ENCODE results near the gene SLC6A4.

The SLC6A4 gene

DNA sequence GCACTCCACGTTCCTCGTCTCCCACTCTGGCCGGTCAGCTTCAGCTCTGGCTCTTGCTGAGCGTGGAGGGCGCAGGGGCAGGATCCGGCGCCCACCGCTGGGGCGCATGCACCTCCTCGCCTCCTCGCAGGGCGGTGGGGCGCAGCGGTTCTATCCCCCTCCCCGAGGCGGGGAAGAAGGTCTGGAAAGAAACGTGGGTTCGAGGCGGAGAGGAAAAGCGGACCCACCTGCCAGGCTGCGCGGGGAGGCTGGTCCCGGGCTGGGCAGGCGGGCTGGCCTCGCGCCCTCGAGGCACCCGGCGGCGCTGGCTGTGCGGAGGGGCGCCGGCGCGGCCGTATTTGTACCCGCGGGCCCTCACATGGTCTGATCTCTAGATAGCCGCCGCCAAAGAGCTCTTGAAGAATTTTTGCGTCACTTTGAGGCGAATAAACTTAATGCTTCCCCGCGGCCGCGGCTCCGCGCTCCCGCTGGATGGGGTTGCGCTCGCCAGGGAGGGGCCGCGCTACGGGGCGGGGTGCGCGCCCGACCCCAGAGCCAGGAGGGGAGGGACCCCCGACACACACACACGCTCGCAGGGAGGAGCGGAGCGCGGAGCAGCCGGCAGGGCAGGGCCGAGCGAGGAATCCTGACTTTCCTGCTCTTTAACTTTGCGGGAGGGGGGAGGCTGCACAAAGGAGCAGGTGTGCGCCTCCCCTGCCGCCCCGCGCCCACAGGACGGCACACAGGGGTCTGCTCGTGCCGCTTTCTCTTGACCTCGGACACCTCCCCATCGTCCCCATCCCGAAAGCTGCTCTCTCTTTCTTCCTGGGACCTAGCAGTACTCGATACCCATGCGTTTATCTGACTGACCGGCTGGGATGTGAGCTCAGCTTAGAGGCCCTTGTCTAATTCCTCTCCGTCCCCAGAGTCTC is at the start of gene SLC6A4:
TSS of gene SLC6A4 (minus strand) at position 312 of the 911 bp plus-strand sequence. CDS start 13,739 bp downstream, outside the sequence.
- no peak for DNase-seq (ENCODE audit: low read depth)
- peak within 1 kb of the TSS; percentile 49 for H3K4me3 ChIP-seq (ENCODE audit: low read depth, low read length)

DNA sequence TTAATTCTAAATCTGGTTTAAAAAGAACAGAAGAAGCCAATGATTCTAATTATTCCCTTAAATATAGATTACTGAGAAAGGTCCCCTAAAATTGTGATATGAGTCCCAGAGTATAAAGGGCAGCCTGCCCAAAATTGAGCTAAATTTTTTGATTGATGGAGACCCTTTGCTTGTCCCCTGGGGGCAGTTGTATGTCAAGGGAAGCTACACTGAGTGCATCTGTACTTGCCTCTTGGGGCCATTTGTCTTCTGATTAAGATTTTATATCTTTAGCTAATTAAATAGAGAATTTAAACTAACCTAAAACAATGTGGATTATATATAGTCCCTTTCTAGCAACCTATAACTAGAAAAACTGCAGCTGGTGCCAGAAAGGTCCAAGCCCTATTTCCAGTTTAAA is 43.7 kb upstream of the SLC6A4 start:
- no peak overlapping the region for H3K4me3 ChIP-seq (ENCODE audit: low read depth, low read length)
- no peak for DNase-seq (ENCODE audit: low read depth)

DNA sequence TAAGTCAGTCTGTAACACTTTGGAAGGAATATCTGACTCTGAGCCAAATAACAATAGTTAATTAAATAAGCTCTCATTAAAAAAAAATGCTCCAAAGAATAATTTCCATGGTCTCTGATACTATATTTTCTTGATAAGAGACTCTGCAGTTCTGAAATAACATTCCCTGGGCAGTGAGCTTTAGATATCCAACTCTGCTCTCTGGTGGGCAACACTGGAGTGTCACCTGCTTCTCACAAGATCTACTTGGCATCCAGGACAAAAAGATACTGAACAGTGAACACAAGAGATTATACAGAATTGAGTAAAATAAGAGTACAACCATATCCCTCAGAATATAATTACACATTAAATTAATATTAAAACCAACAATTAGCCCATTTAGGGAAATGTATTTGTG is 42.5 kb upstream of the SLC6A4 start:
- no peak overlapping the region for H3K4me3 ChIP-seq (ENCODE audit: low read depth, low read length)
- no peak for DNase-seq (ENCODE audit: low read depth)

- no peak for DNase-seq (ENCODE audit: low read depth)
- H3K4me3 ChIP-seq (ENCODE audit: low read depth, low read length), result no peak overlapping the region
These were observed 40.4 kb upstream of the SLC6A4 start for GRCh38 chr17:30275911-30276310.

- DNase-seq (ENCODE audit: low read depth), result no peak
- H3K4me3 ChIP-seq (ENCODE audit: low read depth, low read length), result no peak overlapping the region
These were observed 39.4 kb upstream of the SLC6A4 start for GRCh38 chr17:30274887-30275286.

GRCh38 chr17:30273373-30273772 is 37.9 kb upstream of the SLC6A4 start:
- peak; percentile 16 for DNase-seq (ENCODE audit: low read depth)
- H3K4me3 ChIP-seq (ENCODE audit: low read depth, low read length), result no peak overlapping the region

GRCh38 chr17:30271102-30271501 is 35.6 kb upstream of the SLC6A4 start:
- H3K4me3 ChIP-seq (ENCODE audit: low read depth, low read length), result no peak overlapping the region
- DNase-seq (ENCODE audit: low read depth), result no peak

GRCh38 chr17:30267625-30268024 is 32.1 kb upstream of the SLC6A4 start:
- DNase-seq (ENCODE audit: low read depth), result no peak
- H3K4me3 ChIP-seq (ENCODE audit: low read depth, low read length), result no peak overlapping the region

- no peak for DNase-seq (ENCODE audit: low read depth)
These were observed 28.2 kb upstream of the SLC6A4 start for GRCh38 chr17:30263552-30264333.

GRCh38 chr17:30256756-30257506 is 21.4 kb upstream of the SLC6A4 start:
- H3K4me3 ChIP-seq (ENCODE audit: low read depth, low read length), result no peak overlapping the region
- DNase-seq (ENCODE audit: low read depth), result peak; percentile 24

More at GRCh38 chr17:30263552-30264333, 28.2 kb upstream of the SLC6A4 start:
- H3K4me3 ChIP-seq (ENCODE audit: low read depth, low read length), result no peak overlapping the region

GRCh38 chr17:30254150-30254549 is 18.7 kb upstream of the SLC6A4 start:
- no peak overlapping the region for H3K4me3 ChIP-seq (ENCODE audit: low read depth, low read length)
- no peak for DNase-seq (ENCODE audit: low read depth)

DNA sequence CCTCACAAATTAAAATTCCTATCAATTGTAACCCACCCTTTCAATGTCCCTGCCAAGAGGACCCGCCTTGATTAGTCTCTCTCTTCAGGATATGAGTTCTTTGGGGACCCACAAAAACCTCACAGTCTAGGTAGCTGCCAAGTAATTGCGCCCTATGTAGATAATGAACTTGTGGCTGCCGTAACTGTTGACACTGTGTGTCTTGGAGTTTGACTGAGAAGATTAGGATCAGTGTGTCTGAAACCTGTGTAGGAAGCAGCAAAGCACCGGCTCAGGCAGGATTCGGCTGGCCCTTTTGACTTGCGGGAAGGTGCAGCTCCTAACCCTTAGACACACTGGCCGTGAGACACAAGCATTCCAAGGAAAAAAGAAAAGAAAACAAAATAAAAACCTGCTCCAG is 17.8 kb upstream of the SLC6A4 start:
- no peak for DNase-seq (ENCODE audit: low read depth)
- H3K4me3 ChIP-seq (ENCODE audit: low read depth, low read length), result no peak overlapping the region

DNA sequence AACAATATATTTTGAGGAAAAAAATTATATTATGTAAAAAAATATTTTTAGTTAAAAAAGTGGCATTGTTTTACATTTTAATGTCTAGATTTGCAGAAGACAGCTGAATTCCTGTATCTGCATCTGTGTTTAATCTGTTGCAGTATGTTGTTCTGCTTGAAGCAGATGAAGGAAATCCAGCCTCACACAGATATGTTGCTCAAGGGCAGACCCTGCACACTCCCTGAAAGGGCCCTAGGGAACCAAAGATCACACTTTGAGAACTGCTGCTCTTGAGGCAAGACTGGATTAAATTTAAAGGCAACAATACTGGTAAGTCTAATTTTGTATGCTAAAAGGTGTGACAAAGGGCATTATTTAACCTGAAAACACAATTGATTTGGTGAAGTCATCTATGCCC is 16.4 kb upstream of the SLC6A4 start:
- DNase-seq (ENCODE audit: low read depth), result no peak

GRCh38 chr17:30249460-30249859 is 14.0 kb upstream of the SLC6A4 start:
- H3K4me3 ChIP-seq (ENCODE audit: low read depth, low read length), result no peak overlapping the region
- DNase-seq (ENCODE audit: low read depth), result no peak

More for the DNA sequence above, 16.4 kb upstream of the SLC6A4 start:
- no peak overlapping the region for H3K4me3 ChIP-seq (ENCODE audit: low read depth, low read length)

- no peak overlapping the region for H3K4me3 ChIP-seq (ENCODE audit: low read depth, low read length)
These were observed 13.3 kb upstream of the SLC6A4 start for GRCh38 chr17:30248786-30249185.

GRCh38 chr17:30246460-30246859 is 11.0 kb upstream of the SLC6A4 start:
- no peak for DNase-seq (ENCODE audit: low read depth)
- no peak overlapping the region for H3K4me3 ChIP-seq (ENCODE audit: low read depth, low read length)

More at GRCh38 chr17:30248786-30249185, 13.3 kb upstream of the SLC6A4 start:
- DNase-seq (ENCODE audit: low read depth), result no peak

DNA sequence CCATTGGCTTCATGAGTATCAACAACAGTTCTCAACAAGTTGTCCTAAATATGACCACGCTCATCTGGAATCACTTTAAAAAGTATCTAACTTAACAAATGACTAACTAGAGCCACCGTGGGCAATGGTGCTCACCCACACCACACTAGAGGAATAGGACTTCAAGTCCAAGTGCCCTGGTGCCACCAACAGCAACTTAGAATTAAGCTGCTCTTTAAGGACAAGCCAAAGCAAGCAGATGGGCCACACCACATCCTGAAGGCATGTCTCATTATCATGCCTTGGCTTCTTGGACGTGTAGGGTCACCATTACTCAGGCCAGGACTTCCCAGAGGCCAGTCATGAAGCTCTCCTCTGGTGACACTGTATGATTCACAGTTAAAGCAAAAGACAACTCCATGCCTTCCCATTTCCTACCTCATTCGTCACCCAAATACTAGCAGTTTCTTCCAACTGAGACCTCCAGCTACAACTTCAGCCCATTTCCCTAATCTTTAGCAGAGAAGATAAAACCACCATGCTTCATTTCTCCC is 9.4 kb upstream of the SLC6A4 start:
- no peak overlapping the region for H3K4me3 ChIP-seq (ENCODE audit: low read depth, low read length)
- peak; percentile 14 for DNase-seq (ENCODE audit: low read depth)

DNA sequence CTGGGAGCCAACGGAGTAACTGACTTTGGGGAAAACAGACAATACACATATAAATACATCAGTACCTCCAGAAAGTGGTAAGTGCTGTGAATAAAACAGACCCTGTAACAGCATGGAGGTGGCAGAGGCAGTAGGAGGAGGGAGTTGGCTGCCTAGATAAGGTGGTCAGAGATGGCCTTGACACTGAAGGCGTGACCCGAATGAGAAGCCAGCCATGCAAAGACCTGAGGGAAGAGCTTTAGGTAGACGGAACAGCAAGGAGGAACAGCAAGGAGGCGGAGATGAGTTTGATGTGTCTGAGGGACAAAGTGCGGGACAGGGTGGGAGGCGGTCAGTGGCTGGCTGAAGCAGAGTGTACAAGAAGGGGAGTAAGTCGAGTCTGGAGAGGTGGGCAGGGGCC is 8.1 kb upstream of the SLC6A4 start:
- H3K4me3 ChIP-seq (ENCODE audit: low read depth, low read length), result no peak overlapping the region
- DNase-seq (ENCODE audit: low read depth), result no peak

GRCh38 chr17:30243002-30243401 is 7.5 kb upstream of the SLC6A4 start:
- no peak overlapping the region for H3K4me3 ChIP-seq (ENCODE audit: low read depth, low read length)
- DNase-seq (ENCODE audit: low read depth), result no peak

All from skeletal muscle cell (primary cell).